PC-9 (cell line): Measurements from ENCODE around the gene CENPV. TPM values are rescaled to one million over a fixed set of nuclear protein-coding genes. Genes with fewer than 3 reads are reported as not detected.

Experiments used
- BruUV-seq: library from RNA; stranded (reverse); fragments of 400-500 nt; replicated peaks from 2 replicates; lab custom pipeline; 2021; lab: Mats Ljungman, UMichigan
- CTCF ChIA-PET: fragments of 300-600 bp; sonication (Branson Sonifier 250); formaldehyde crosslinking; loops from one replicate; lab custom pipeline; 2022; ENCODE audit warnings: antibody characterized with exemption; lab: Charles Lee
- POLR2A ChIA-PET: fragments of 300-600 bp; sonication (Branson Sonifier 250); formaldehyde crosslinking; loops from one replicate; lab custom pipeline; 2022; ENCODE audit warnings: antibody characterized with exemption; ENCODE audit not compliant: unreplicated experiment; lab: Charles Lee
- DNase-seq, 2 experiments: peaks; one replicate each; pipeline versions ENCODE4 v3.0.0 to v3.0.0-alpha.2; 2015 to 2022; ENCODE audit warnings: mixed read lengths in 1 of 2
- H2AFZ ChIP-seq: fragments of 200-600 bp; sonication (generic); 2 replicates; pipeline ENCODE4 v1.8.1; 2017; ENCODE audit warnings: antibody characterized with exemption
- H3F3A ChIP-seq: fragments of 200-600 bp; sonication (generic); 2 replicates; pipeline ENCODE4 v1.8.1; 2017; ENCODE audit warnings: antibody characterized with exemption, mild to moderate bottlenecking, low read depth; ENCODE audit not compliant: insufficient read depth
- H3K27ac ChIP-seq: fragments of 200-600 bp; sonication (generic); 2 replicates; pipeline ENCODE4 v1.6.1; 2016; ENCODE audit warnings: mixed run types
- H3K27me3 ChIP-seq: fragments of 200-600 bp; sonication (generic); 2 replicates; pipeline ENCODE4 v1.6.1; 2016; ENCODE audit warnings: low read depth, mixed run types; ENCODE audit not compliant: insufficient read depth
- H3K36me3 ChIP-seq: fragments of 200-600 bp; sonication (generic); 2 replicates; pipeline ENCODE4 v1.6.1; 2016; ENCODE audit warnings: low read depth, mixed run types
- H3K4me1 ChIP-seq: fragments of 200-600 bp; sonication (generic); replicated peaks from 2 replicates; pipeline ENCODE4 v1.6.1; 2016; ENCODE audit warnings: mixed run types; ENCODE audit not compliant: insufficient read depth
- H3K4me2 ChIP-seq: fragments of 200-600 bp; sonication (generic); 2 replicates; pipeline ENCODE4 v1.6.1; 2017; ENCODE audit warnings: mixed run types
- H3K4me3 ChIP-seq: fragments of 200-600 bp; sonication (generic); 2 replicates; pipeline ENCODE4 v1.6.1; 2016; ENCODE audit warnings: mixed run types
- H3K79me2 ChIP-seq: fragments of 200-600 bp; sonication (generic); 2 replicates; pipeline ENCODE4 v1.6.1; 2017; ENCODE audit warnings: low read depth, mixed run types
- H3K9me2 ChIP-seq: fragments of 200-600 bp; sonication (generic); 2 replicates; pipeline ENCODE4 v1.8.1; 2017; ENCODE audit warnings: mild to moderate bottlenecking; ENCODE audit not compliant: insufficient read depth
- H3K9me3 ChIP-seq: fragments of 200-600 bp; sonication (generic); 2 replicates; pipeline ENCODE4 v1.8.1; 2016; ENCODE audit warnings: low read depth; ENCODE audit not compliant: insufficient read depth
- H4K20me1 ChIP-seq: fragments of 200-600 bp; sonication (generic); 2 replicates; pipeline ENCODE4 v1.8.1; 2017; ENCODE audit not compliant: insufficient read depth
- CTCF ChIP-seq: fragments of 200-600 bp; sonication (generic); conservative IDR thresholded peaks from 2 replicates; pipeline ENCODE4 v1.6.1; 2017; ENCODE audit warnings: mixed run types, antibody characterized with exemption, mild to moderate bottlenecking, moderate library complexity
- EZH2 ChIP-seq: fragments of 200-600 bp; sonication (generic); IDR thresholded peaks from 2 replicates; pipeline ENCODE4 v1.8.0; 2017; ENCODE audit warnings: antibody characterized with exemption, low read depth
- intact Hi-C: fragments of 100-400 bp; cut with micrococcal nuclease; formaldehyde crosslinking; loops from one replicate; pipeline ENCODE4 v1.10.0; 2022; ENCODE audit not compliant: unreplicated experiment
- total RNA-seq: library from RNA; stranded (reverse); gene quantifications from 2 replicates; pipeline ENCODE4 v1.2.3, GENCODE V29; 2021

The CENPV gene
- total RNA-seq, 1 experiment from 2014 or later: 12.6 TPM

GRCh38 chr17:16349431-16349830 is 3.8 kb downstream of the CENPV start:
- intact Hi-C loops: no loop called here
- Histone ChIP-seq H3K4me1 (peaks cover 10% of the 10 kb centered on the region), H3K9me3 (no peaks in the 10 kb centered on the region), H3K27ac (no peak overlapping the region), H3K9me2 (no peaks in the 10 kb centered on the region), H3K36me3 (no peaks in the 10 kb centered on the region), H3K79me2 (peaks cover 13% of the 10 kb centered on the region), H4K20me1 (no peaks in the 10 kb centered on the region), H3F3A (no peaks in the 10 kb centered on the region; the same call in 1 of the 2 replicates), H3K27me3 (no peaks in the 10 kb centered on the region), H3K4me2 (no peak overlapping the region), H2AFZ (no peak overlapping the region), H3K4me3 (no peak overlapping the region)
- no peak for DNase-seq
- CTCF ChIA-PET: interaction anchor here (0.7 kb wide), 1 partner anchor 63 kb away, joined by 3 read pairs; no protein-coding TSS in a partner anchor
- no TSS peak for BruUV-seq
- TF ChIP-seq CTCF (no peak), EZH2 (no peak)
- POLR2A ChIA-PET: interaction anchor here (0.8 kb wide), 1 partner anchor 31 kb away, joined by 9 read pairs; the partner anchor contains the start of gene UBB

- intact Hi-C loops: no loop called here
- no peaks in the 10 kb centered on the region for H3K36me3 ChIP-seq
- no peak overlapping the region for H3K4me3 ChIP-seq
- POLR2A ChIA-PET: no interaction called here
- H3K4me1 ChIP-seq: peaks cover 10% of the 10 kb centered on the region
- H2AFZ ChIP-seq: no peak overlapping the region
- no TSS peak for BruUV-seq
- DNase-seq: no peak
- H3K9me3 ChIP-seq: no peaks in the 10 kb centered on the region
- peaks cover 13% of the 10 kb centered on the region for H3K79me2 ChIP-seq
- CTCF ChIA-PET: no interaction called here
- no peak overlapping the region for H3K27ac ChIP-seq
- no peaks in the 10 kb centered on the region for H3K27me3 ChIP-seq
- H3K4me2 ChIP-seq: no peak overlapping the region
- TF ChIP-seq CTCF: no peak
- TF ChIP-seq EZH2: no peak
- no peaks in the 10 kb centered on the region; the same call in 1 of the 2 replicates for H3F3A ChIP-seq
- H4K20me1 ChIP-seq: no peaks in the 10 kb centered on the region
- H3K9me2 ChIP-seq: no peaks in the 10 kb centered on the region
Measured at GRCh38 chr17:16348586-16348985, 4.7 kb downstream of the CENPV start.

- no peaks in the 10 kb centered on the region for H3K36me3 ChIP-seq
- H4K20me1 ChIP-seq: no peaks in the 10 kb centered on the region
- no peaks in the 10 kb centered on the region for H3K9me3 ChIP-seq
- no peak for DNase-seq
- ChIA-PET CTCF (no interaction called here), POLR2A (no interaction called here)
- TF ChIP-seq CTCF (no peak), EZH2 (no peak)
- no peak overlapping the region for H3K27ac ChIP-seq
- peaks cover 7% of the 10 kb centered on the region for H3K4me1 ChIP-seq
- no peaks in the 10 kb centered on the region for H3K27me3 ChIP-seq
- no peaks in the 10 kb centered on the region for H3F3A ChIP-seq
- H3K79me2 ChIP-seq: peaks cover 9% of the 10 kb centered on the region
- intact Hi-C loops: no loop called here
- H3K4me2 ChIP-seq: no peak overlapping the region
- no peaks in the 10 kb centered on the region for H3K9me2 ChIP-seq
- no peak overlapping the region for H3K4me3 ChIP-seq
- no peak overlapping the region for H2AFZ ChIP-seq
- BruUV-seq: no TSS peak
Measured at GRCh38 chr17:16346721-16347271, 6.5 kb downstream of the CENPV start.
